ENCODE data around the gene CXorf66.

CXorf66 gene

DNA sequence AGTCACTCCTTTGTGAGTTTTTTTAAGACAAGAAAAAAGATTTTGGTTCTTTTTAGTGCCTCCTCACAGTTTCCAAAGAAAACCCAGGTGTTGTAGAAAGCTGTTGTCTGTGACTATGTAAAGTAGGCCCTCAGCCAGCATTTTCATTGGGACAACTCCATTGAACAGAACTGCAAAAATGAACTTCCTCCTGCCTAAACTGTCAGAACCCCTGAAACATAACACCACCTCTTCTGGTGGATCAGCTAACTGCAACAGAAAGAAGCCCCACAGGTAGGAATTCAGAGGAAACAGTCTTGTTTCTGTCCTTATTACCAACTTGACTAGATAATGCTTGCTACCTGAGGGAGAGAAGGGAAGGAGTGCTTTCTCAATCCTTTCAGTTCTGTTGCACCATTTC is 29.1 kb downstream of the CXorf66 start:
- DNase-seq (ENCODE audit: extremely low read depth, low read depth) = no peak
- TF ChIP-seq, protein P1, sequence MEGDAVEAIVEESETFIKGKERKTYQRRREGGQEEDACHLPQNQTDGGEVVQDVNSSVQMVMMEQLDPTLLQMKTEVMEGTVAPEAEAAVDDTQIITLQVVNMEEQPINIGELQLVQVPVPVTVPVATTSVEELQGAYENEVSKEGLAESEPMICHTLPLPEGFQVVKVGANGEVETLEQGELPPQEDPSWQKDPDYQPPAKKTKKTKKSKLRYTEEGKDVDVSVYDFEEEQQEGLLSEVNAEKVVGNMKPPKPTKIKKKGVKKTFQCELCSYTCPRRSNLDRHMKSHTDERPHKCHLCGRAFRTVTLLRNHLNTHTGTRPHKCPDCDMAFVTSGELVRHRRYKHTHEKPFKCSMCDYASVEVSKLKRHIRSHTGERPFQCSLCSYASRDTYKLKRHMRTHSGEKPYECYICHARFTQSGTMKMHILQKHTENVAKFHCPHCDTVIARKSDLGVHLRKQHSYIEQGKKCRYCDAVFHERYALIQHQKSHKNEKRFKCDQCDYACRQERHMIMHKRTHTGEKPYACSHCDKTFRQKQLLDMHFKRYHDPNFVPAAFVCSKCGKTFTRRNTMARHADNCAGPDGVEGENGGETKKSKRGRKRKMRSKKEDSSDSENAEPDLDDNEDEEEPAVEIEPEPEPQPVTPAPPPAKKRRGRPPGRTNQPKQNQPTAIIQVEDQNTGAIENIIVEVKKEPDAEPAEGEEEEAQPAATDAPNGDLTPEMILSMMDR (IDR thresholded peaks at IDR 0.05; ENCODE audit: low read depth, low read length, missing control alignments) = no peak
- H3K4me3 ChIP-seq (replicated peaks; ENCODE audit: low read depth, low read length) = no peak overlapping the region

DNA sequence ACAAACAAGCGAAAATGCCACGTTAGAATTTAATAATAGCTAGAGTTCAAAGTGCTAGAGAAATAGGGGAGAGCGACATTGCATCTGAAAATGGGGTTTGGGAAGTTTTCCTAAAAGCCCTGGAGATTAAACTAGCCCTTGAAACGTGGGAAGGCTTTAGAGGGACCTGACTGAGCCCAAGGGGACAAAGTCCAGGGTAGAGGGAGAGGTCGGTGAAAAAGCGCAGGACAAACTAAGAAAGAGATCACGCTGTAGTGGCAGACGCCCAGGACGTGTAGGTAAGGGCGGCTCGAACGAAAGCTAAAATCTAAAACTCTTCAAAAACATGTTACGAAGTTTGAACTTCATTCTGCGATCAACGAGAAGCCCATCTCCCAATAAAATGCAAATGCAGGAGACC is 31.4 kb downstream of the CXorf66 start:
- TF ChIP-seq, protein P1 (IDR thresholded peaks at IDR 0.05; ENCODE audit: low read depth, low read length, missing control alignments) = no peak
- DNase-seq (ENCODE audit: extremely low read depth, low read depth) = no peak
- H3K4me3 ChIP-seq (replicated peaks; ENCODE audit: low read depth, low read length) = peak overlapping the region; percentile 63

DNA sequence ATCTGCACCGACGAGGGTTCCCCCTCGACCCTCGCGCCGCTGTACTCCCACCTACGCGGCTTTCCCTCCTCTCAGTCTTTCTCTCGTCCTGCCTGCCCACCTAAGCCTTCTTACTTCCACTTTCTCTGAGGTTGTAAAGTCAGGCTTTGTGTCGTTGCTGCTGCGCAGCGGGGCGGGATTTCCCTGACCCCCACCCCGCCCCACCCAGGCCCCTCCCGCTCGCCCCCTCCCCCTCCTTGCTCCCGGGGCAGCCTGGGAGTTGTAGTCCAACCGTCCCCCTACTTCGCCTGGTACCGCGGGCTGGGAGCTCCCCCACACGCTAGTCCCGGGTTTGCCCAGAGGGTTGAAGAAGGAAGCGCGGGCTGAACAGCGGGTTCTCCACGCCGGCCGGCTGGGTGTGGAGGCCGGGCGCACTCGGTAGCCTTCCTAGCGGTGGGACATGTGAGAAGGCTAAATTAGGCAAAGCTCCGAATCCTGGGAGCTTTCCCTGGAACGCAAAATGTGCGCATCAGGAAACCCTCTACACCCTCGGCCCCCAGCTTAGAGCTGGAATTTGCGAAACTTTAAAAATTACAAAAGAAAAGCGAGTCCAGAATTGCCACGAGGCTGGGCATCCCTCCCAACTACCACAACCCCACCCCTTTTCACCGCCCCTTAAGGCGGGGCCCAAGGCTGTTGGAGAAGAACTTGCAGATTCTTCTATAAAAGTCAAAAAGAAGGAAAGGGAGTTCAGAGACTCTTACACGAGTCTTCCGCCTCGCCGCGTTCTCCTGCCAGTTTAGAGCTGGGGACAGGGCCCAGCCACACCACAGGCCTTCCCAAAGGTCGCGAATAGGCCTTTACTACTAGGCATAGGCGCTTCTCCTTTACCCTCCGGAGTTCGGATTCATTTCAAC is 32.2 kb downstream of the CXorf66 start, which contains the start of gene ATP11C:
Gene ATP11C (minus strand): TSS at position 153 of the 896 bp plus-strand sequence. CDS start 1,011 bp downstream, outside the sequence.
- H3K4me3 ChIP-seq (replicated peaks; ENCODE audit: low read depth, low read length) = peak within 1 kb of the TSS; percentile 63
- TF ChIP-seq, protein P1 (IDR thresholded peaks at IDR 0.05; ENCODE audit: low read depth, low read length, missing control alignments) = no peak
- peak; percentile 38 for DNase-seq (ENCODE audit: extremely low read depth, low read depth)

DNA sequence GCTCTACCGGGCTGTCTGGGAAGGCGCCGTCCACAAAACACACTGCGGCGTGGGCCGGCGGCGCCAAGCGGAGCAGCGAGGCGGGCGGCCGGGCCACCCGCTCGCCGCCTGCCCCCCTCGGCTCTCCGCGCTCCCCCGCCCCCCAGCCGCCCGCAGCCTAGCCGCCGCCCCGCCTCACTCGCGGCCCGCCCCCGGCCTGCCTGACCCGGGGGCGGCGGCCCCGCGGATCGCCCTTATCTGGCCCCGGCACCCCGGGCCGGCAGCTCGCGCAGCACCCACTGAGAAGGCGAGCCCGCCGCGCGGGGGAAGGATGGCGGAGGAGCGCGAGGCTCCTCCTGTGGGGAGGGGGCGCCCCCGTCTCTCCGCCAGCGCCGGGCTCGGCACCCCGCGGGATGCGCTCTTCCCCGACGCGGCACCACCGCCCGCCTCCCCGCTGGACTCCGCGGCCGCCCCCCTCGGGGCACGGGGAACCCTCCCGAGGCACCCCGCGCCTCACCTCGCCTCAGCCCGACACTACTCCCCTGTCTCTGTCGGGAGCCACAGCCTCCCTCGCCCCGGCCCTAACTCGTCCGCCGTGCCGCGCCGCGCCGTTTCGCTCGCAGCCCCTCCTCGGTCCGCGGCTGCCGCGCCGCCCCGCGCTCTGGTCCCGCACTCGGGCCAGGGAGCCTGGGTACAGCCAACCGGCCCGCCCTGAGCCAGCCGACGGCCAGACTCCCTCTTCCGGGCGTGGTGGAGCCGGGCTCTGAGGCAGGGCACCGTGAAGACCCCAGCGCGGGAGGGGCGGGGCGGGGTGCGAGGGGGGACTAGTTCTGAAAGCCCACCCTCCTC is 33.0 kb downstream of the CXorf66 start:
- DNase-seq (ENCODE audit: extremely low read depth, low read depth) = no peak
- peak overlapping the region; percentile 63 for H3K4me3 ChIP-seq (replicated peaks; ENCODE audit: low read depth, low read length)
- TF ChIP-seq, protein P1 (IDR thresholded peaks at IDR 0.05; ENCODE audit: low read depth, low read length, missing control alignments) = no peak

DNA sequence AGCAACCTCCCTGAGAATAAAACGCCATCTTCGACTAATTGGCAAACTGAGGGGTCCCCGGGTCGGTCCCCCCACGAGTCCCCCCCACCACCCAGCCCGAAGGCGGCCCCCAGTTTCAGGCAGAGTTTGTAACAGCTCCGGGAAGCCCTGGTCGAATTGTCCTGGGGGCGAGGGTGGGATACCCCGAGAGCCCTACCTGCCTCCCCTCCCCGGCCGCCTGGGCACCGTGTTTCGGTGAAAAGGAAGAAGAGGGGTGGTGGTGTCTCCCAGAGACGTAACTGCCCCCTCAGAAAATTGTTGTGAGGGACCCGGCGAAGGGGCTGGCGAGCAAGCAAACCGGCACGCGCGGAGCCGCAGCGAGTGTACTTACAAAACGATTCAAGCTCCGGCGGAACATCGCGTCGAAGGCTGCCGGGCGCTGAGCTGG is 33.7 kb downstream of the CXorf66 start:
- H3K4me3 ChIP-seq (replicated peaks; ENCODE audit: low read depth, low read length) = peak overlapping the region; percentile 63
- no peak for DNase-seq (ENCODE audit: extremely low read depth, low read depth)
- TF ChIP-seq, protein P1 (IDR thresholded peaks at IDR 0.05; ENCODE audit: low read depth, low read length, missing control alignments) = no peak

DNA sequence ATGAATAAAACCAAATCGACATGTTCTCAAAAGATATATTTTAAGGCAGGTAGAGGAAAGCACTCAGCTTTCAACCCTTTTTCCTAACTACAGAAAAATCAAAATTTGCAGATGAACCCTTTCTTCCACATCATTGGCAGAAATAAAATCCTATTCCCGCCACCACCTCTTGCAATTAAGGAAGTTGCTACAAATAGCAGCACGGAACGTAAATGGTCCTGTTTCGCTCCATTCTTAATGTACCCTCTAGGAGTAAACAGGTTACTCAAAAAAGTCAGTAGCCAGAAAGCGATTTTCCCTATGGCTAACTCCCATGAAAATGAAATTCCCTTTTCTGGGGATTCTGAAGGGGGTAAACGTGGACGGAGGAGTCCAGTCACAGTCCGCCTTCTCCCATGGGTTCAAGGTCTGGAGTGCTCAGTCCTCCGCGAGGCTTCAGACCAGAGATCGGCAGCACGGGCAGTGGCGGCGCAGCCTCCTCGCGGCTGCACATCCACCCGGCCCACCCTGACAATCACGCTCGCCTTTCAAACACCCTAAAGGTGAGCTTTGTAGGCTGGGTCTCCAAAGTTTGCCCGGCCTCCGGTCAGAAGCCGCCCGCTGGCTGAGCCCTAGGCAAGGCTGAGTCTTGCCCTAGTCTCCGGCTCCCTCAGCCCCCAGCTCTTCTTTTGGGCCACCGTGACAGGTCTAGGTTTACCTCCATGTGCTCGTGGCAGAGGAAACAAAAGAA is 34.2 kb downstream of the CXorf66 start:
- DNase-seq (ENCODE audit: extremely low read depth, low read depth) = no peak
- peak overlapping the region; percentile 63 for H3K4me3 ChIP-seq (replicated peaks; ENCODE audit: low read depth, low read length)
- TF ChIP-seq, protein P1 (IDR thresholded peaks at IDR 0.05; ENCODE audit: low read depth, low read length, missing control alignments) = no peak
